ENCODE results near the gene RAD18. TPM values are rescaled to one million over a fixed set of nuclear protein-coding genes. Genes with fewer than 3 reads are reported as not detected.

Gene RAD18
- total RNA-seq, 2 experiments from 2014 or later, result 44.5 to 45.4 TPM

GRCh38 chr3:8954938-8955763, 8.1 kb downstream of the RAD18 start:
- Mint-ChIP-seq H3K9me3 (no peaks in the 10 kb centered on the region), H3K4me1 (ENCODE audit: low read depth) (peaks cover 33% of the 10 kb centered on the region), H3K27ac (no peak overlapping the region), H3K27me3 (ENCODE audit: low read depth) (no peaks in the 10 kb centered on the region), H3K36me3 (ENCODE audit: low read depth) (peaks cover 36% of the 10 kb centered on the region), H3K4me3 (no peak overlapping the region)
- CTCF ChIA-PET, result interaction anchor here (0.6 kb wide), 1 partner anchor 17 kb away, joined by 3 read pairs; no protein-coding TSS in a partner anchor
- intact Hi-C loops (cut with micrococcal nuclease), result no loop called here
- no peak for DNase-seq

GRCh38 chr3:8953313-8953712, 10.0 kb downstream of the RAD18 start:
- CTCF ChIA-PET, result no interaction called here
- Mint-ChIP-seq H3K4me1 (ENCODE audit: low read depth) (peaks cover 23% of the 10 kb centered on the region), H3K27me3 (ENCODE audit: low read depth) (no peaks in the 10 kb centered on the region)

GRCh38 chr3:8952130-8952529, 11.1 kb downstream of the RAD18 start:
- Mint-ChIP-seq H3K27me3 (ENCODE audit: low read depth) (no peaks in the 10 kb centered on the region), H3K9me3 (no peaks in the 10 kb centered on the region), H3K4me3 (no peak overlapping the region), H3K4me1 (ENCODE audit: low read depth) (peaks cover 21% of the 10 kb centered on the region), H3K27ac (no peak overlapping the region), H3K36me3 (ENCODE audit: low read depth) (peaks cover 28% of the 10 kb centered on the region)
- intact Hi-C loops (cut with micrococcal nuclease), result no loop called here
- CTCF ChIA-PET, result no interaction called here
- no peak for DNase-seq

More at GRCh38 chr3:8953313-8953712, 10.0 kb downstream of the RAD18 start:
- Mint-ChIP-seq H3K4me3 (no peak overlapping the region), H3K36me3 (ENCODE audit: low read depth) (peaks cover 29% of the 10 kb centered on the region), H3K27ac (no peak overlapping the region), H3K9me3 (no peaks in the 10 kb centered on the region)
- intact Hi-C loops (cut with micrococcal nuclease), result no loop called here
- DNase-seq, result no peak

GRCh38 chr3:8945890-8946600, 17.2 kb downstream of the RAD18 start:
- CTCF ChIA-PET, result no interaction called here
- Mint-ChIP-seq H3K4me3 (no peak overlapping the region), H3K9me3 (peaks cover 12% of the 10 kb centered on the region), H3K4me1 (ENCODE audit: low read depth) (peaks cover 7% of the 10 kb centered on the region), H3K27ac (no peak overlapping the region), H3K27me3 (ENCODE audit: low read depth) (no peaks in the 10 kb centered on the region), H3K36me3 (ENCODE audit: low read depth) (peaks cover 54% of the 10 kb centered on the region)
- no peak for DNase-seq
- intact Hi-C loops (cut with micrococcal nuclease), result no loop called here

GRCh38 chr3:8942746-8943488, 20.4 kb downstream of the RAD18 start:
- H3K4me3 Mint-ChIP-seq, result no peak overlapping the region
- H3K4me1 Mint-ChIP-seq (ENCODE audit: low read depth), result no peaks in the 10 kb centered on the region
- no peak for DNase-seq
- intact Hi-C loops (cut with micrococcal nuclease), result no loop called here
- H3K9me3 Mint-ChIP-seq, result peaks cover 12% of the 10 kb centered on the region
- peaks cover 64% of the 10 kb centered on the region for H3K36me3 Mint-ChIP-seq (ENCODE audit: low read depth)
- CTCF ChIA-PET, result no interaction called here
- H3K27me3 Mint-ChIP-seq (ENCODE audit: low read depth), result no peaks in the 10 kb centered on the region
- no peak overlapping the region for H3K27ac Mint-ChIP-seq

- H3K27ac Mint-ChIP-seq, result no peak overlapping the region
- no peak for DNase-seq
- peaks cover 12% of the 10 kb centered on the region for H3K9me3 Mint-ChIP-seq
- H3K27me3 Mint-ChIP-seq (ENCODE audit: low read depth), result no peaks in the 10 kb centered on the region
- H3K4me1 Mint-ChIP-seq (ENCODE audit: low read depth), result no peaks in the 10 kb centered on the region
- H3K36me3 Mint-ChIP-seq (ENCODE audit: low read depth), result peaks cover 60% of the 10 kb centered on the region
- intact Hi-C loops (cut with micrococcal nuclease), result no loop called here
- H3K4me3 Mint-ChIP-seq, result no peak overlapping the region
- CTCF ChIA-PET, result interaction anchor here (0.7 kb wide), 1 partner anchor 144 kb away, joined by 3 read pairs; no protein-coding TSS in a partner anchor
Observed at GRCh38 chr3:8942115-8942514, 21.2 kb downstream of the RAD18 start.

- intact Hi-C loops (cut with micrococcal nuclease), result no loop called here
- Mint-ChIP-seq H3K27ac (no peak overlapping the region), H3K9me3 (peaks cover 4% of the 10 kb centered on the region), H3K36me3 (ENCODE audit: low read depth) (peaks cover 46% of the 10 kb centered on the region), H3K27me3 (ENCODE audit: low read depth) (no peaks in the 10 kb centered on the region), H3K4me1 (ENCODE audit: low read depth) (no peaks in the 10 kb centered on the region), H3K4me3 (no peak overlapping the region)
- CTCF ChIA-PET, result interaction anchor here (1.1 kb wide), 1 partner anchor 10 kb away, joined by 3 read pairs; no protein-coding TSS in a partner anchor
- no peak for DNase-seq
Observed at GRCh38 chr3:8938021-8938420, 25.3 kb downstream of the RAD18 start.

- Mint-ChIP-seq H3K27ac (no peak overlapping the region), H3K9me3 (no peaks in the 10 kb centered on the region), H3K36me3 (ENCODE audit: low read depth) (peaks cover 40% of the 10 kb centered on the region), H3K4me3 (no peak overlapping the region), H3K4me1 (ENCODE audit: low read depth) (no peaks in the 10 kb centered on the region), H3K27me3 (ENCODE audit: low read depth) (no peaks in the 10 kb centered on the region)
- DNase-seq, result no peak
- intact Hi-C loops (cut with micrococcal nuclease), result no loop called here
- CTCF ChIA-PET, result interaction anchor here (1.0 kb wide), 1 partner anchor 21 kb away, joined by 3 read pairs; no protein-coding TSS in a partner anchor
Observed at GRCh38 chr3:8937064-8938020, 25.9 kb downstream of the RAD18 start.

GRCh38 chr3:8932507-8932906, 30.8 kb downstream of the RAD18 start:
- Mint-ChIP-seq H3K27ac (no peak overlapping the region), H3K4me1 (ENCODE audit: low read depth) (no peaks in the 10 kb centered on the region), H3K27me3 (ENCODE audit: low read depth) (no peaks in the 10 kb centered on the region), H3K36me3 (ENCODE audit: low read depth) (peaks cover 29% of the 10 kb centered on the region), H3K4me3 (no peak overlapping the region), H3K9me3 (no peaks in the 10 kb centered on the region)
- CTCF ChIA-PET, result no interaction called here
- no peak for DNase-seq
- intact Hi-C loops (cut with micrococcal nuclease), result no loop called here

GRCh38 chr3:8931342-8931741, 31.9 kb downstream of the RAD18 start:
- intact Hi-C loops (cut with micrococcal nuclease), result no loop called here
- no peak overlapping the region for H3K27ac Mint-ChIP-seq
- CTCF ChIA-PET, result no interaction called here
- H3K36me3 Mint-ChIP-seq (ENCODE audit: low read depth), result peaks cover 29% of the 10 kb centered on the region
- no peaks in the 10 kb centered on the region for H3K9me3 Mint-ChIP-seq
- no peak for DNase-seq
- no peaks in the 10 kb centered on the region for H3K27me3 Mint-ChIP-seq (ENCODE audit: low read depth)
- H3K4me3 Mint-ChIP-seq, result no peak overlapping the region
- H3K4me1 Mint-ChIP-seq (ENCODE audit: low read depth), result no peaks in the 10 kb centered on the region

GRCh38 chr3:8929860-8930259, 33.4 kb downstream of the RAD18 start:
- CTCF ChIA-PET, result no interaction called here
- H3K4me1 Mint-ChIP-seq (ENCODE audit: low read depth), result no peaks in the 10 kb centered on the region
- H3K4me3 Mint-ChIP-seq, result no peak overlapping the region
- H3K36me3 Mint-ChIP-seq (ENCODE audit: low read depth), result peaks cover 27% of the 10 kb centered on the region
- no peak overlapping the region for H3K27ac Mint-ChIP-seq
- intact Hi-C loops (cut with micrococcal nuclease), result no loop called here
- DNase-seq, result no peak
- no peaks in the 10 kb centered on the region for H3K27me3 Mint-ChIP-seq (ENCODE audit: low read depth)
- H3K9me3 Mint-ChIP-seq, result no peaks in the 10 kb centered on the region

Data from activated naive CD4-positive, alpha-beta T cell treated with anti-CD3 and anti-CD28 coated beads for 36 hours (primary cell).